HCT116 (cell line): ENCODE data around the gene CCDC88C.

Experiments
- CEBPB ChIP-seq: IDR thresholded peaks from 2 replicates; pipeline ENCODE4 v1.6.1; 2012; ENCODE audit warnings: low read depth
- ELF1 ChIP-seq: IDR thresholded peaks from 2 replicates; pipeline ENCODE4 v1.6.1; 2012; ENCODE audit warnings: low read depth, borderline replicate concordance
- EZH2 ChIP-seq: fragments of 200-600 bp; sonication (generic); IDR thresholded peaks from 2 replicates; pipeline ENCODE4 v1.6.1; 2017; ENCODE audit warnings: antibody characterized with exemption, mixed run types
- JUND ChIP-seq: IDR thresholded peaks from 2 replicates; pipeline ENCODE4 v1.6.1; 2012
- POLR2A ChIP-seq: IDR thresholded peaks from 2 replicates; pipeline ENCODE4 v1.7.0; 2011; ENCODE audit warnings: borderline replicate concordance; ENCODE audit not compliant: insufficient read depth, insufficient read length; ENCODE audit errors: extremely low read depth
- POLR2AphosphoS5 ChIP-seq: IDR thresholded peaks from 2 replicates; pipeline ENCODE4 v1.6.1; 2011; ENCODE audit warnings: mild to moderate bottlenecking, low read depth, low read length, moderate library complexity
- ZBTB33 ChIP-seq: IDR thresholded peaks from 2 replicates; pipeline ENCODE4 v1.6.1; 2011; ENCODE audit warnings: mild to moderate bottlenecking, low read length, moderate library complexity; ENCODE audit not compliant: insufficient replicate concordance; ENCODE audit errors: extremely low read depth
- ZNF274 ChIP-seq: fragments of 200-500 bp; sonication (Bioruptor generic); IDR thresholded peaks from 2 replicates; pipeline ENCODE4 v1.6.1; 2014; ENCODE audit warnings: mild to moderate bottlenecking, low read depth, low read length, inconsistent platforms
- TF ChIP-seq, protein P1 (sequence below): IDR thresholded peaks from 2 replicates; pipeline ENCODE4 v1.6.1; 2012; ENCODE audit warnings: low read depth
- TF ChIP-seq, protein P2 (sequence below): IDR thresholded peaks from 2 replicates; pipeline ENCODE4 v1.6.1; 2012
- TF ChIP-seq, protein P3 (sequence below), 3 experiments: fragments of 200-600 bp in 1 of 3; sonication (generic) in 1 of 3; IDR thresholded peaks in 2 of 3; conservative IDR thresholded peaks in 1 of 3; 2 replicates each; pipeline ENCODE4 v1.5.1; 2012 to 2017; ENCODE audit warnings: low read depth in 2 of 3, low read length in 2 of 3, antibody characterized with exemption in 1 of 3, borderline replicate concordance in 1 of 3, control low read depth in 1 of 3, mild to moderate bottlenecking in 1 of 3, mixed read lengths in 1 of 3, mixed run types in 1 of 3, moderate library complexity in 1 of 3; ENCODE audit not compliant: insufficient read depth in 1 of 3

GRCh38 chr14:91300957-91301356 is 116.7 kb downstream of the CCDC88C start:
- TF ChIP-seq CEBPB (no peak), ZNF274 (no peak), ZBTB33 (no peak), EZH2 (no peak), POLR2A (no peak), POLR2AphosphoS5 (no peak), ELF1 (no peak), JUND (no peak)
- TF ChIP-seq, protein P1, sequence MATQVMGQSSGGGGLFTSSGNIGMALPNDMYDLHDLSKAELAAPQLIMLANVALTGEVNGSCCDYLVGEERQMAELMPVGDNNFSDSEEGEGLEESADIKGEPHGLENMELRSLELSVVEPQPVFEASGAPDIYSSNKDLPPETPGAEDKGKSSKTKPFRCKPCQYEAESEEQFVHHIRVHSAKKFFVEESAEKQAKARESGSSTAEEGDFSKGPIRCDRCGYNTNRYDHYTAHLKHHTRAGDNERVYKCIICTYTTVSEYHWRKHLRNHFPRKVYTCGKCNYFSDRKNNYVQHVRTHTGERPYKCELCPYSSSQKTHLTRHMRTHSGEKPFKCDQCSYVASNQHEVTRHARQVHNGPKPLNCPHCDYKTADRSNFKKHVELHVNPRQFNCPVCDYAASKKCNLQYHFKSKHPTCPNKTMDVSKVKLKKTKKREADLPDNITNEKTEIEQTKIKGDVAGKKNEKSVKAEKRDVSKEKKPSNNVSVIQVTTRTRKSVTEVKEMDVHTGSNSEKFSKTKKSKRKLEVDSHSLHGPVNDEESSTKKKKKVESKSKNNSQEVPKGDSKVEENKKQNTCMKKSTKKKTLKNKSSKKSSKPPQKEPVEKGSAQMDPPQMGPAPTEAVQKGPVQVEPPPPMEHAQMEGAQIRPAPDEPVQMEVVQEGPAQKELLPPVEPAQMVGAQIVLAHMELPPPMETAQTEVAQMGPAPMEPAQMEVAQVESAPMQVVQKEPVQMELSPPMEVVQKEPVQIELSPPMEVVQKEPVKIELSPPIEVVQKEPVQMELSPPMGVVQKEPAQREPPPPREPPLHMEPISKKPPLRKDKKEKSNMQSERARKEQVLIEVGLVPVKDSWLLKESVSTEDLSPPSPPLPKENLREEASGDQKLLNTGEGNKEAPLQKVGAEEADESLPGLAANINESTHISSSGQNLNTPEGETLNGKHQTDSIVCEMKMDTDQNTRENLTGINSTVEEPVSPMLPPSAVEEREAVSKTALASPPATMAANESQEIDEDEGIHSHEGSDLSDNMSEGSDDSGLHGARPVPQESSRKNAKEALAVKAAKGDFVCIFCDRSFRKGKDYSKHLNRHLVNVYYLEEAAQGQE: no peak
- TF ChIP-seq, protein P2, sequence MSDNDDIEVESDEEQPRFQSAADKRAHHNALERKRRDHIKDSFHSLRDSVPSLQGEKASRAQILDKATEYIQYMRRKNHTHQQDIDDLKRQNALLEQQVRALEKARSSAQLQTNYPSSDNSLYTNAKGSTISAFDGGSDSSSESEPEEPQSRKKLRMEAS: no peak
- TF ChIP-seq, protein P3, sequence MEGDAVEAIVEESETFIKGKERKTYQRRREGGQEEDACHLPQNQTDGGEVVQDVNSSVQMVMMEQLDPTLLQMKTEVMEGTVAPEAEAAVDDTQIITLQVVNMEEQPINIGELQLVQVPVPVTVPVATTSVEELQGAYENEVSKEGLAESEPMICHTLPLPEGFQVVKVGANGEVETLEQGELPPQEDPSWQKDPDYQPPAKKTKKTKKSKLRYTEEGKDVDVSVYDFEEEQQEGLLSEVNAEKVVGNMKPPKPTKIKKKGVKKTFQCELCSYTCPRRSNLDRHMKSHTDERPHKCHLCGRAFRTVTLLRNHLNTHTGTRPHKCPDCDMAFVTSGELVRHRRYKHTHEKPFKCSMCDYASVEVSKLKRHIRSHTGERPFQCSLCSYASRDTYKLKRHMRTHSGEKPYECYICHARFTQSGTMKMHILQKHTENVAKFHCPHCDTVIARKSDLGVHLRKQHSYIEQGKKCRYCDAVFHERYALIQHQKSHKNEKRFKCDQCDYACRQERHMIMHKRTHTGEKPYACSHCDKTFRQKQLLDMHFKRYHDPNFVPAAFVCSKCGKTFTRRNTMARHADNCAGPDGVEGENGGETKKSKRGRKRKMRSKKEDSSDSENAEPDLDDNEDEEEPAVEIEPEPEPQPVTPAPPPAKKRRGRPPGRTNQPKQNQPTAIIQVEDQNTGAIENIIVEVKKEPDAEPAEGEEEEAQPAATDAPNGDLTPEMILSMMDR (IDR thresholded peaks at IDR 0.05 in 2 of 3, conservative IDR thresholded peaks at IDR 0.05 in 1 of 3; ENCODE audit: borderline replicate concordance in 1 of 3, insufficient read depth in 1 of 3, low read depth in 2 of 3, low read length in 2 of 3): no peak
